K562 (cell line): Measurements from ENCODE around the gene NTM.

ENCODE experiments used
- CBFB ChIP-seq: sonication (generic); formaldehyde crosslinking; IDR thresholded peaks from 2 replicates; pipeline ENCODE4 v1.4.0; 2020; ENCODE audit warnings: mild to moderate bottlenecking, missing genetic modification reagents
- CTCF ChIP-seq, 3 experiments: IDR thresholded peaks in 2 of 3; conservative IDR thresholded peaks in 1 of 3; 2 replicates each; pipeline ENCODE4 v1.5.1; 2011 to 2012; ENCODE audit warnings: low read length in 3 of 3, mild to moderate bottlenecking in 3 of 3, control low read depth in 2 of 3, improper control_type of control experiment in 1 of 3, inconsistent platforms in 1 of 3, low read depth in 1 of 3, mixed read lengths in 1 of 3, moderate library complexity in 1 of 3; ENCODE audit not compliant: insufficient read depth in 2 of 3
- ELF1 ChIP-seq: fragments of 200-800 bp; sonication (Bioruptor generic); IDR thresholded peaks from 2 replicates; pipeline ENCODE4 v1.6.1; 2016; ENCODE audit warnings: missing genetic modification characterization, missing compliant biosample characterization
- HDGF ChIP-seq: fragments of 450-650 bp; IDR thresholded peaks from 2 replicates; pipeline ENCODE4 v1.6.1; 2016
- MAFG ChIP-seq: fragments of 450-650 bp; conservative IDR thresholded peaks from 2 replicates; pipeline ENCODE4 v1.6.1; 2016; ENCODE audit warnings: missing genetic modification characterization, missing compliant biosample characterization
- POLR2A ChIP-seq: fragments of 450-650 bp; conservative IDR thresholded peaks from 2 replicates; pipeline ENCODE4 v1.6.1; 2016
- RAD51 ChIP-seq: fragments of 450-650 bp; IDR thresholded peaks from 2 replicates; pipeline ENCODE4 v1.7.1; 2016; ENCODE audit warnings: low read depth, mild to moderate bottlenecking, borderline replicate concordance

GRCh38 chr11:132060567-132060966 lies 690.2 kb downstream of the NTM start:
- TF ChIP-seq ELF1 (tag) (no peak), MAFG (tag) (no peak), HDGF (no peak), CBFB (CRISPR knock-in tag) (no peak), CTCF (IDR thresholded peaks at IDR 0.05 in 2 of 3, conservative IDR thresholded peaks at IDR 0.05 in 1 of 3; ENCODE audit: insufficient read depth in 2 of 3, low read depth in 1 of 3, low read length in 3 of 3) (no peak), RAD51 (no peak), POLR2A (no peak)
